ENCODE data around the gene TMEM98.
"Not testable (repeated sequence)": the region's sequence is repeated elsewhere in the genome, so short reads cannot be mapped to it uniquely, and the experiment has no call there.

TMEM98 gene

DNA sequence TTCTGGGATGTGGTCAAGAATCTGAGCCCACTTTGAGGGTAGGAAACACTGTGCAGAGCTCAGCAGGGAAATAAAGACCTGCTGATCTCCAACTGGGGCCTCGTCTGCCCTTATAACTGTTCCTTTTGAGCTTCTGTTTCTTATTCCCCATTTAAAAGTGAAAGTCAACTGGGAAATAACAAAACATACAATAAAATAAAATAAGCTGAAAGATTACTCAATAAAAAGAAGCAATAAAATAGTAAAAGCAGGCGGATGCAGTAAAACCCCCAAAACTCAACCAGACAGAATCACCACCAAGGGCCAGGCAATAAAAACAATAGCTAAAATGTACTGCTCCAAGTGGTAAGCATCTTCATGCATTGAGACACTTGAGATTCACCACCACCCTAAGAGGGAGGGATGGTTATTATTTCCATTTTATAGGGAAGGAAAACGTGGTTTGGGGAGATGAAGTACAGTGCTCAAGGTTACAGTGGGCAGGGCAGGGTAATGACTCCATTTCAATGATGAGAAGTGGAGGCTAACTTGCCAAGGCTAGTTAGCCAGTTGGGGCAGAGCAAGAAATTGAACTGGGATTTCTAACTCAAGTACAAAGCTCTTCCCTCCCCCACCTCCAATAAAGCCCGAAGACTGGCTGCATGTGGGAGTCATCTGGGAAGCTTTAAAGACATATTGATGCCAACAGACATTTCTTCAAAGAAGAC is 57.2 kb downstream of the TMEM98 start:
- no peaks in the 10 kb centered on the region for H3K27me3 ChIP-seq (ENCODE audit: insufficient read depth, low read length, poor library complexity)
- DNase-seq (no peak), ATAC-seq (ENCODE audit: insufficient read depth, low read depth) (no peak)
- no peak overlapping the region for H3K9ac ChIP-seq (ENCODE audit: low read depth, low read length)
- no peaks in the 10 kb centered on the region for H3K79me2 ChIP-seq (ENCODE audit: insufficient read depth, low read length)
- H3K4me3 ChIP-seq (ENCODE audit: low read depth in 1 of 2, low read length in 2 of 2) = no peak overlapping the region
- no peaks in the 10 kb centered on the region for H3K36me3 ChIP-seq (ENCODE audit: insufficient read depth, low read length)
- no peak overlapping the region for H2AFZ ChIP-seq (ENCODE audit: low read depth, low read length)
- no peaks in the 10 kb centered on the region for H4K20me1 ChIP-seq (ENCODE audit: insufficient read depth, low read length)
- no peak overlapping the region for H3K27ac ChIP-seq (ENCODE audit: low read length)
- TF ChIP-seq, protein P1, sequence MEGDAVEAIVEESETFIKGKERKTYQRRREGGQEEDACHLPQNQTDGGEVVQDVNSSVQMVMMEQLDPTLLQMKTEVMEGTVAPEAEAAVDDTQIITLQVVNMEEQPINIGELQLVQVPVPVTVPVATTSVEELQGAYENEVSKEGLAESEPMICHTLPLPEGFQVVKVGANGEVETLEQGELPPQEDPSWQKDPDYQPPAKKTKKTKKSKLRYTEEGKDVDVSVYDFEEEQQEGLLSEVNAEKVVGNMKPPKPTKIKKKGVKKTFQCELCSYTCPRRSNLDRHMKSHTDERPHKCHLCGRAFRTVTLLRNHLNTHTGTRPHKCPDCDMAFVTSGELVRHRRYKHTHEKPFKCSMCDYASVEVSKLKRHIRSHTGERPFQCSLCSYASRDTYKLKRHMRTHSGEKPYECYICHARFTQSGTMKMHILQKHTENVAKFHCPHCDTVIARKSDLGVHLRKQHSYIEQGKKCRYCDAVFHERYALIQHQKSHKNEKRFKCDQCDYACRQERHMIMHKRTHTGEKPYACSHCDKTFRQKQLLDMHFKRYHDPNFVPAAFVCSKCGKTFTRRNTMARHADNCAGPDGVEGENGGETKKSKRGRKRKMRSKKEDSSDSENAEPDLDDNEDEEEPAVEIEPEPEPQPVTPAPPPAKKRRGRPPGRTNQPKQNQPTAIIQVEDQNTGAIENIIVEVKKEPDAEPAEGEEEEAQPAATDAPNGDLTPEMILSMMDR (IDR thresholded peaks at IDR 0.05; ENCODE audit: borderline replicate concordance, extremely low read depth, low read length, poor library complexity, severe bottlenecking) = no peak
- no peak for TF ChIP-seq EZH2 (IDR thresholded peaks at IDR 0.05; ENCODE audit: borderline replicate concordance, low read depth, low read length, severe bottlenecking)
- H3K4me2 ChIP-seq (ENCODE audit: insufficient read depth, low read length) = no peak overlapping the region
- no peaks in the 10 kb centered on the region for H3K4me1 ChIP-seq (ENCODE audit: insufficient read depth, low read length)
- peaks cover 6% of the 10 kb centered on the region for H3K9me3 ChIP-seq (ENCODE audit: insufficient read depth, low read length, severe bottlenecking)

DNA sequence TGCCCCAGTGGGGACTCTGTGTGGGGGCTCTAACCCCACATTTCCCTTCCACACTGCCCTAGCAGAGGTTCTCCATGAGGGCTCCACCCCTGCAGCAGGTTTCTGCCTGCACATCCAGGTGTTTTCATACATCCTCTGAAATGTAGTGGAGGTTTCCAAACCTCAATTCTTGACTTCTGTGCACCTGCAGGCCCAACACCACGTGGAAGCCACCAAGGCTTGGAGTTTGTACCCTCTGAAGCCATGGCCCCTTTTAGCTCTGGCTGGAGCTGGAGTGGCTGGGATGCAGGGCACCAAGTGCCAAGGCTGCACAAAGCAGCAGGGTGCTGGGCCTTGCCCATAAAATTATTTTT is 59.5 kb downstream of the TMEM98 start:
- H3K4me2 ChIP-seq (ENCODE audit: insufficient read depth, low read length); H2AFZ ChIP-seq (ENCODE audit: low read depth, low read length); H3K79me2 ChIP-seq (ENCODE audit: insufficient read depth, low read length); H3K9ac ChIP-seq (ENCODE audit: low read depth, low read length); H3K9me3 ChIP-seq (ENCODE audit: insufficient read depth, low read length, severe bottlenecking); H4K20me1 ChIP-seq (ENCODE audit: insufficient read depth, low read length); H3K4me3 ChIP-seq (ENCODE audit: low read depth in 1 of 2, low read length in 2 of 2); ATAC-seq (ENCODE audit: insufficient read depth, low read depth); H3K27me3 ChIP-seq (ENCODE audit: insufficient read depth, low read length, poor library complexity); H3K4me1 ChIP-seq (ENCODE audit: insufficient read depth, low read length); H3K27ac ChIP-seq (ENCODE audit: low read length); H3K36me3 ChIP-seq (ENCODE audit: insufficient read depth, low read length); DNase-seq: not testable (repeated sequence)

DNA sequence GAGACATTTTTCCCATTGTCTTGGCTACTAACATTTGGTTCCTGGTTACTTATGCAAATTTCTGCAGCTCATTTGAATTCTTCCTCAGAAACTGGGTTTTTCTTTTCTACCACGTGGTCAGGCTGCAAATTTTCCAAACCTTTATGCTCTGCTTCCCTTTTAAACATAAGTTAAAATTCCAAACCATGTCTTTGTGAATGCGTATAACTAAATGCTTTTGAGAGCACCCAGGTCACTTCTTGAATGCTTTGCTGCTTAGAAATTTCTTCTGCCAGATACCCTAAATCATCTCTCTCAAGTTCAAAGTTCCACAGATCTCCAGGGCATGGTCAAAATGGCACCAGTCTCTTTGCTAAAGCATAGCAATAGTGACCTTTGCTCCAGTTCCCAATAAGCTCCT is 59.9 kb downstream of the TMEM98 start:
- not testable (repeated sequence) for H3K4me1 ChIP-seq (ENCODE audit: insufficient read depth, low read length); ATAC-seq (ENCODE audit: insufficient read depth, low read depth); H4K20me1 ChIP-seq (ENCODE audit: insufficient read depth, low read length); H2AFZ ChIP-seq (ENCODE audit: low read depth, low read length); DNase-seq; H3K4me2 ChIP-seq (ENCODE audit: insufficient read depth, low read length); H3K9me3 ChIP-seq (ENCODE audit: insufficient read depth, low read length, severe bottlenecking); H3K9ac ChIP-seq (ENCODE audit: low read depth, low read length); H3K36me3 ChIP-seq (ENCODE audit: insufficient read depth, low read length); H3K27ac ChIP-seq (ENCODE audit: low read length); H3K79me2 ChIP-seq (ENCODE audit: insufficient read depth, low read length); H3K27me3 ChIP-seq (ENCODE audit: insufficient read depth, low read length, poor library complexity); H3K4me3 ChIP-seq (ENCODE audit: low read depth in 1 of 2, low read length in 2 of 2)

DNA sequence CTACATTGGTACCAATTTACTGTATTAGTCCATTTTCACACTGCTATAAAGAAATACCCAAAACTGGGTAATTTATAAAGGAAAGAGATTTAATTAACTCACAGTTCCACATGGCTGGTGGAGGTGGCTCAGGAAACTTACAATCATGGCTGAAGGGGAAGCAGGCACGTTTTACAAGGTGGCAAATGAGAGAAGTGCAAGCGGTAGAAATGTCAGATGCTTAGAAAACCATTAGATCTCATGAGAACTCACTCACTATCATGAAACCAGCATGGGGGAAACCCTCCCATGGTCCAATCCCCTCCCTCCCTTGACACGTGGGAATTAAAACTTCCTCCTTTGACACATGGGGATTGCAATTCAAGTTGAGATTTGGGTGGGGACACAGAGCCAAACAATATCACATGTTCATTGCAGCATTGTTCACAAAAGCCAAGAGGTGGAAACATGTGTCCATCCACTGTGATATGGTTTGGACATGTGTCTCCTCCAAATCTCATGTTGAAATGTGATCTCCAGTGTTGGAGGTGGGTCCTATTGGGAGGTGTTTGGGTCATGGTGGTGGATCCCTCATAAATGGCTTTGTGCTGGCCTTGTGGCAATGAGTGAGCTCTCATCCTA is 60.6 kb downstream of the TMEM98 start:
- no peak overlapping the region for H3K4me3 ChIP-seq (ENCODE audit: low read depth in 1 of 2, low read length in 2 of 2)
- H3K27me3 ChIP-seq (ENCODE audit: insufficient read depth, low read length, poor library complexity) = no peaks in the 10 kb centered on the region
- no peak overlapping the region for H3K4me2 ChIP-seq (ENCODE audit: insufficient read depth, low read length)
- no peaks in the 10 kb centered on the region for H3K36me3 ChIP-seq (ENCODE audit: insufficient read depth, low read length)
- no peaks in the 10 kb centered on the region for H3K9me3 ChIP-seq (ENCODE audit: insufficient read depth, low read length, severe bottlenecking)
- H3K9ac ChIP-seq (ENCODE audit: low read depth, low read length) = no peak overlapping the region
- H4K20me1 ChIP-seq (ENCODE audit: insufficient read depth, low read length) = no peaks in the 10 kb centered on the region
- H3K4me1 ChIP-seq (ENCODE audit: insufficient read depth, low read length) = no peaks in the 10 kb centered on the region
- no peak for ATAC-seq (ENCODE audit: insufficient read depth, low read depth)
- TF ChIP-seq EZH2 (IDR thresholded peaks at IDR 0.05; ENCODE audit: borderline replicate concordance, low read depth, low read length, severe bottlenecking) = no peak
- TF ChIP-seq, protein P1 (IDR thresholded peaks at IDR 0.05; ENCODE audit: borderline replicate concordance, extremely low read depth, low read length, poor library complexity, severe bottlenecking) = no peak
- H3K27ac ChIP-seq (ENCODE audit: low read length) = no peak overlapping the region
- H2AFZ ChIP-seq (ENCODE audit: low read depth, low read length) = no peak overlapping the region
- DNase-seq = no peak
- no peaks in the 10 kb centered on the region for H3K79me2 ChIP-seq (ENCODE audit: insufficient read depth, low read length)

Data from DND-41 (cell line).